Dermis blood vessel endothelial cell (primary cell): Measurements from ENCODE around the gene IL22RA1. TPM values are rescaled to one million over a fixed set of nuclear protein-coding genes. Genes with fewer than 3 reads are reported as not detected.

ENCODE experiments used
- DNase-seq: peaks from one replicate; pipeline ENCODE4 v3.0.0; 2010
- total RNA-seq: library from RNA; depleted of rRNA; stranded (reverse); fragments of >200 nt; gene quantifications from 2 replicates; pipeline ENCODE4 v1.2.3, GENCODE V29; 2014

The IL22RA1 gene
- total RNA-seq, 1 donor from 2014 or later = not detected

DNA sequence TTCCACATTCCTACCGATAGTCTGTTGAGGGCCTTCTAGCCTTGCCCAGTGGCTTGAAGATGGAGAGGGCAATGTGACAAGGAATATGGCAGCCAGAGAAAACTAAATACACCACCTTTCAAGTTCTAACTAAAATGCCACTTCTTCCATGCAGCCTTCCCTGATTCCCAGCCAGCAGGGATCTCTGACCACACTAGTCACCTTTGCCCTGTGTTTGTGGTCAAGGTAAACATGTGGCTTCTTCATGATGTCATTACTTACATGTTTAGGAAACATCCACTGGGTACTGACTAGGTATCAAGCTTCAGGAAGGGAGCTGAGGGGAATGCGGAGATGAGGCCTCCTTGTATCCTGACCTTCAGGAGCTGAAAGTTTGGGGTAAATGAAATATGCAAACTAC, 22.6 kb upstream of the IL22RA1 start:
- no peak for DNase-seq

GRCh38 chr1:24164004-24164403, 21.1 kb upstream of the IL22RA1 start:
- no peak for DNase-seq

DNA sequence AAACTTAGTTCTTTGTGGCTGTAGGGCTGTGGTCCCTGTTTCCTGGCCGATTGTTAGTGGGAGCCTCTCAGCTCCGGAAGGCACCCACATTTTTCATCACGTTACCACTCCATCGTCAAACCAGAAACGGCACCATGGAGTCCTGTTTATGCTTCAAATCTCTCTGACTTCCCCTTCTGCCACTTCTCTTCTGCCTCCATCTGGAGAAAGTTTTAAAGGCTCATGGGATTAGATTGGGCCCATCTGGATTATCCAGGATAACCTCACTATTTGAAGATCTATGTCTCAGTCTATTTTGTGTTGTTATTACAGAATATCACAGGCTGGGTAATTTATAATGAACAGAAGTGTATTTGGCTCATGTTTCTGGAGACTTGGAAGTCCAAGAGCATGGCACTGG, 19.3 kb upstream of the IL22RA1 start:
- no peak for DNase-seq

- DNase-seq = no peak
Observed at GRCh38 chr1:24161270-24161669, 18.3 kb upstream of the IL22RA1 start.

- no peak for DNase-seq
Observed at GRCh38 chr1:24159366-24159765, 16.4 kb upstream of the IL22RA1 start.

GRCh38 chr1:24157918-24158481, 15.1 kb upstream of the IL22RA1 start:
- DNase-seq = peak; percentile 23

DNA sequence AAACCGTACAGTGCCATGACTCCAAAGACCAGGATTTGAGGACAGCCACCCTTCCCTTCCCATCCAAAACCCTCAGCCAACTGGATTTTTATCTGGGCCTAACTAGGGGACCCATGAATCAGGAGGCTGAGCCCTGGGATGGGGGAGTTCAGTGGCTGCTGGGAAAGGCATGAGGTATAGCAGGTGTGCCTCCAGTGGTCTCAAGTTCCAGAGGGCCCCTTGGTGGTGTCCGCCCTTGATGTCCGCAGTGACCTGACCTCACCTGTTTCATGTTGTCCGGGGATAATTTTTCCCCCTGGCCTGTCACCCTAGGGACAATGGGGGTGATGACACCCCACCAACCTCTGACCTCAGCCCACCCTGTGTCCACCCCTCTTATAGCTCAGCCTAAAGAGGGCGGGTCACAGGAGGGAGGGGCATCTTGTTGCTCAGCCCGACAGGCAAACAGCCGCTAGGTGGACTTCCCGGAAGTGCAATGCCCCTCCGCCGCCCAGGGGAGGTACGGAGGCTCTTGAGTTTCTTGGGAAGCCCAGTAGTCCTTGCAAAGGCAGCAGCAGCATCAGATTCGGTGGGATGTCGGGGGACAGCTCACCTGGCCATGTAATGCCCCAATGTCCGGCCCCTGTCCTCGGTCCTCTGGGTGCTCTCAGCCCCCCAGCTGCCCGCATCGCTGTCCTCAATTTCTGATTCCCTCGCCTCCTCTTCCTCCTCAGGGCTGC, 13.8 kb upstream of the IL22RA1 start:
- no peak for DNase-seq

GRCh38 chr1:24155011-24155782, 12.3 kb upstream of the IL22RA1 start:
- DNase-seq = peak; percentile 7

- no peak for DNase-seq
Observed at GRCh38 chr1:24154215-24154614, 11.3 kb upstream of the IL22RA1 start.

- DNase-seq = no peak
Observed at GRCh38 chr1:24152631-24153494, 9.9 kb upstream of the IL22RA1 start.

DNA sequence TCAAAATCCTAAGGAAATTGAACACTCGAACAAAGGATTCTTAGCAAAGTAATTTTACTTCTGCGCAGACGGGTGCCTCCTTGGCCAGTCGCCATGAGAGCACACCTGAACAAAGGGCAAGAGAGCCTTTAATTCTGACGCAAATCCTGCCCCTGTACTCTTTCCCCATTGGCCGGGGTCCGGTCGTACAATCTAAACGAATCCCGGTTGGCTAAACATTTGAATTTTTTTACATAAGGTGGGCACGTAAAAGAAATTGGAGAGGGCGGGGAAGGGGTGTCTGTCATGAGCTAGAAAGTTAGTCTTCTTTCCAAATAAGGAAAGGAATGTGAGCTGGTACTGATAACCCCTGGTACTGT, 8.2 kb upstream of the IL22RA1 start:
- DNase-seq = no peak

- peak; percentile 87 for DNase-seq
Observed at GRCh38 chr1:24150234-24151174, 7.6 kb upstream of the IL22RA1 start.

GRCh38 chr1:24149866-24150233, 6.9 kb upstream of the IL22RA1 start:
- peak; percentile 42 for DNase-seq

GRCh38 chr1:24147816-24148215, 4.9 kb upstream of the IL22RA1 start:
- DNase-seq = no peak

GRCh38 chr1:24147194-24147593, 4.3 kb upstream of the IL22RA1 start:
- no peak for DNase-seq

- DNase-seq = no peak
Observed at GRCh38 chr1:24141311-24141997, 1.5 kb downstream of the IL22RA1 start.

GRCh38 chr1:24140741-24141181, 2.2 kb downstream of the IL22RA1 start:
- no peak for DNase-seq

GRCh38 chr1:24139841-24140425, 3.0 kb downstream of the IL22RA1 start:
- no peak for DNase-seq

DNA sequence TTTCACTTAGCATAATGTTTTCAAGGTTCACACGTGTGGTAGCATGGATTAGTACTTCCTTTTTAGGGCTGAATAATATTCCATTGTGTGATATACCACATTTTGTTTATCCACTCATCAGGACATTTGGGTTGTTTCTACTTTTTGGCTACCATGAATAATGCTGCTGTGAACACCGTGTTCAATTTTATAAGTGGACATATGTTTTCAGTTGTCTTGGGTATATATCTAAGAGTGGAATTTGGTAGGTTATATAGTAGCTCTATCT, 3.8 kb downstream of the IL22RA1 start:
- no peak for DNase-seq

DNA sequence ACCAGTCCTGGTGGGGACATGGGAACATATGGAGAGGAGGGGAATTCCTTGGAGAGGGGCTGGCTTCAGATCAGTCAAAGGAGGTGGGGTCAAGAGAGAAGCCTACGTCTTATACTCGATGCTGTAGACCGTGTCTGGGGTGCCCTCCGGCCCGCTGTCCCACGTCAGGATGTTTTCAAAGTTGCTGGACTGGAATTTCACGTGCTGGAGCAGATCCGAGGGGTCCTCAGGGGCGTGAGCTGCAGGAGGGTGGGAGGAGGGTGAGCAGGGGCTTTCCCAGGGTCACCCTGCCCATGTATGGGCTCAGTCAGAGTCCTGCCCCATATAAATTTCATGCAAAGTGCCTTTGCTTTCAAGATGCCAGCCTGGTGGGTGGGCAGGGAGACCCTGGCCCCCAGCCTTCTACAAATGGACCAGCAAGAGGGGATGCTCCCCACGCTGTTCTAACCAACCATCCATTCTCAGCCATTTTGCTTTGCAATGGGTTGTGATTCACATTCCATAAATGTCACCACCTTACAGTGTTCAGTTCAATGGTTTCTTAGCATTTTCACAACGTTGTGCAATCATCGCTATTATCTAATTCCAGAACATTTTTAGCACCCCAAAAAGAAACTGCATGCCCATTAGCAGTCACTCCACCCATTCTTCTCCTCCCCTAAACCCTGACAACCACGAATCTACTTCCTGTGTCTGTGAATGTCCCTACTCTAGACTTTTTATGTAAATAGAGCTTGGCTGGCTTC, 4.3 kb downstream of the IL22RA1 start:
- DNase-seq = no peak
